ENCODE measurements around the gene CD82.

The CD82 gene

GRCh38 chr11:44561964-44562734 lies 3.3 kb upstream of the CD82 start:
- no peak for DNase-seq (ENCODE audit: low read depth)

GRCh38 chr11:44562845-44563460 lies 2.5 kb upstream of the CD82 start:
- no peak for DNase-seq (ENCODE audit: low read depth)

GRCh38 chr11:44563711-44564110 lies 1.8 kb upstream of the CD82 start:
- DNase-seq (ENCODE audit: low read depth), result no peak

DNA sequence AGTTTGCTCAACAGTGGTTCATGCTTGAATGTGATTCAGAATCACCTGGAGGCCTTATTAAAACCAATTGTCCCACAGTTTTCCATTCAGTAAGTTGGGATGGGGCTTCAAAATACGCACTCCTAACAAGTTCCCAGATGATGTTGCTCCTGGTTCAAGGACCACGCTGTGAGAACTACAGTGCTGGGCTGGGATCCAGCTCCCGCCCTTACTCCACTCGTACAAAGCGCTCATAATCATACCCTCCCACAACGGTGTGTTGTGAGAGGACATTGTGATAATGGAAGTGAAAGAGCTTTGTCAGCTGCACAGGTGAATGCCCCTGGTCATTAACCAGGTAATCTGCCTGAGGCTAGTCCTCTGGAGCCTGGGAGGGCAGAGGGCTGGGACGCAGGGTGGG lies 1.3 kb upstream of the CD82 start:
- no peak for DNase-seq (ENCODE audit: low read depth)

- no peak for DNase-seq (ENCODE audit: low read depth)
Measured at GRCh38 chr11:44564670-44565210, 723 bp upstream of the CD82 start.

- DNase-seq (ENCODE audit: low read depth), result no peak
Measured at GRCh38 chr11:44565953-44566949, 788 bp downstream of the CD82 start.

DNA sequence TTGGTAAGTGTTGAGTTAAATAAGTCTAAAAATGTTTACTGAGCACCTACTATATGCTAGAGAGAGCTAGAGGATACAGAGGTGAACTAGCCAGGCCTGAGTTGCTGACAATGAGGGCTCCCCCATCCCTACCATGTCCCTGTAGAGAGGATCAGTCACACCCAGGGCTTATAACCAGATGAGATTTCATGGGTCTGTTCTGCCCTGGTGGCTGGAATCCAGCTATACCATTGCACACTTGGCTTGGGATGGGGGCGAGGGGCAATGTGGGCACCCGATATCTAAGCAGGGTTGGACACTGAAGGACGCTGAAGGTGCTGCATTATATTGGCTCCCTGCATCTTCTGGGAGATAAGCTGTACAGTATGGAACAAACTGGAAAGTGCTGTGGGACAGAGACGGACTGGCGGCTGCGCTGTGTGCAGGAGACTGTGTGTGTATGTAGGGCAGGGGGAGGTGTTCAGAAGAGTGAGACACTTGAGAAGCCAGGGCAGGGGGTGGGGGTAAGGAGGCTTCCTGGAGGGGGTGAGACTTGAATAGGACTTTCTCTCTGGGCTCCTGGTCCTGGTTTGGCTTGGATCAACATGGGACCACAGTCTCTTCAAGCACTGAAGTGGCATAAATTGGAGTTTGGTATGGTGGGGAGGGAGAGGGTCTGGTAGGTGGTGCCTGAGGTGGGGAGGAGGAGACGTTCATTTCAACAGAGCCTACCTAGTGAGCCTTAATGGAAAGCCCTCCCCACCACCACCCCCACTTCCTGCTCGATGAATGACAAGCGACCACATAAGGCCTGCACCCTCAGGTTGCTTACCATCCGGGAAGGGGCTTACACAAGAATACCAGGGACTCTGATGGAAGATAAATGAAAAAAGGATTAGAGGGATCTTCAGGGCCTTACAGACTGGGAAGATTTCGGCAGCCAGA lies 1.8 kb downstream of the CD82 start:
- DNase-seq (ENCODE audit: low read depth), result no peak

DNA sequence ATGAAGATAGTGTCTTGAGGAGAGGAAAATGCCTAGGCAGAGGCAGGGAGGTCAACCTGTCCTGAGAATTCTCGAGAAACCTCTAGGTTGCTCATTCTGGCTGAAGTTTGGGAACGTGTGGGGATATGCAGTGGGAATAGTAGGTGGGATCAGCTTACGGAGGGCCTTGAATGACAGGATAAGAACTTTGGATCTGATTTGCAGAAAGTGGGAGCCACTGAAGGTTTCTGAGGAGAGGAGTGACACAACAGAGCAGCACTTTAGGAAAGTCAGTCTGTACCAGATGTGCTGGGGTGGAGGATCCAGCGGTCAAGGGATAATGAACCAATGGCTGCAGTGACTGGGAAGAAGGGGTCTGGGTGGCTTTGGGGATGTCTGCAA lies 2.4 kb downstream of the CD82 start:
- no peak for DNase-seq (ENCODE audit: low read depth)

GRCh38 chr11:44568331-44568657 lies 2.8 kb downstream of the CD82 start:
- no peak for DNase-seq (ENCODE audit: low read depth)

DNA sequence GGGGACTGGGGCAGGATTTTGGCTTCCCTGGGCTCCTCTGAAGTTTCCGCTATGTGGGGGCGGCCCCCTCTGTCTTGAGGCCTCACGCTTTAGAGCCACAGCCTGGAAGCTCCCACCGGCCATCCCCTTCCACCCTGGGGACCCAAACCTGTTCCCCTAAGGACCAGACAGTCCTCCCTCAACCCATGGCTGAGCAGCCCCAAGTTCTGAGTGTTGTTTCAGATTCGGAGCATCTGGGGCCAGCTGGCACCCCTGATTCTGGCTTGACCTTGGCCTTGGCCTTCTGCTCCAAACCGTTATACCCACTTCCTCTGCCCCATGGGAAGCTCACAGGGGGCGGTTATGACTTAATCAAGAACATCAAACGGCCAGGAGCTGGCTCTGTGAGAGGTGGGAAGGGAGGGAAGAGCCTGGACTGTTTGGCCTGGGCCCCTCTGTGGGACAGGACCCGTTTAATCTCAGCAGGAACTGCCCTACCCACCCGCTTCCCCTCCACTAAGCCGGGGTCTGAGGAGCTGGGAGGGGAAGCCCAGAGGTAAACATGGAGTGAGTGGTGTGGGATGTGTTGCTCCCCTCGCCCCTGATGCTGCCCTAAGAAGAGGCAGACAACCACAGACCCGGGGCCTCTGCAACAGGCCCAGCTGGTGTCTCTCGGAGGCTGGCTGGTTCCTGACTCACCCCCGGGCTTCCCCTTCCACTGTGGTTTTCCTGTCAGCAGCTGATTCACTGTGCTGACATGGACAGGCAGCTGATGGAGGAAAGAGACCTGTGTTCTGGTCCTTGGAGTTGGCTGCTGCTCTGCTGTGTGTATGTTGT lies 3.4 kb downstream of the CD82 start:
- peak; percentile 88 for DNase-seq (ENCODE audit: low read depth)

DNA sequence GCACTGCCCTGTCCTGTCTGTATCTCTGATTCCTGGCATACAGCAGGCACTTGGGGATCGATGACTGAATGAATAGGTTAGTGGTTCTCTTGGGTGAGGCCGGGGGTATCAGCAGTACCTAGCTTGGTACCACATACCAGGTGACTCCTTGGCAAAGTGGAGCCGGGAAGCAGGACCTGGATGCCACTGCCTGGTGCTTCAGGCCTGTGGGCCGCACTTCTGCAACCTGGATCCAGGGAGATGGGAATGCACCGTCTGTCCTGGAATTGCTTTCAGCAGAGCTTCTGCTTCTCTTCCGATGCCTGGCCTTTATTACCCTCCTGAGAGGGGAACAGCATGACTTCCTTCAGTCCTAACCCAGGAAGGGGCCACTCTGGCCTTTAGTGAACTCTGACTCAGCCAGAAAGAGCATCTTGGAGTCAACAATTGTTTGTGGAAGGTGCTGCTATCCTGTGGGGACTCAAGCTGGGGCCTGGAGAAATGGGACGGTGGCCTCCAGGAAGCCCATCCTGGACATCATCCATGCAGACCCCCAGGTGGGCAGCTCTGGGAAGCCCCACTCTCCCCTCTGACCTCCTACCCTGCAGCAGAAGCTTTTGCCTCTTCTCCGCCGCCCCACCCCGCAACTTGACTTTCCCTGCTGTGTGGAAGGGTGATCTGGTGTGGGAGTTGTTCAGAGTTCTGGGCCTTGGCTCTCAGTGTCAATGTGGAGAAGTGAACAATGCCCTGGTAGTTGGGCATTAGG lies 5.1 kb downstream of the CD82 start:
- DNase-seq (ENCODE audit: low read depth), result no peak

- no peak for DNase-seq (ENCODE audit: low read depth)
Measured at GRCh38 chr11:44571871-44572270, 6.4 kb downstream of the CD82 start.

- DNase-seq (ENCODE audit: low read depth), result no peak
Measured at GRCh38 chr11:44572436-44572835, 7.0 kb downstream of the CD82 start.

DNA sequence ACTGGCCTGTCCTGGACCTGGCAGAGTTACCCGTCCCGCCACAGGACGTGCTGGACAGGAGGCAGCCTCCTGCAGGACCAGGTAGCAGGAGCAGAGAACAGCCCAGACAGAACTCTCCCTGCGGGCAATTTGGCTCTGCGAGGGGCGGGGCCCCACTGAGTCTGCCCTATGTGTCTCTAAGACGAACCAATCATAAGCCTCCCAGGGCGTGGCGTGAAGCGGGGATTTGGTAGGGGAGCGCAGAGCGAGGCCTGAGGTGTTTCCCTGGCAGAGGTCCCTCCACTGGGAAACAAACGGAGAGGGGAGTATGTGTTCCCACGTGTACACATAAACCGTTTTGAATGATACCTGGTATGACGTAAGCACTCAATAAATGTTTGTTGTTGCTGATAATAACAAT lies 7.4 kb downstream of the CD82 start:
- DNase-seq (ENCODE audit: low read depth), result no peak

DNA sequence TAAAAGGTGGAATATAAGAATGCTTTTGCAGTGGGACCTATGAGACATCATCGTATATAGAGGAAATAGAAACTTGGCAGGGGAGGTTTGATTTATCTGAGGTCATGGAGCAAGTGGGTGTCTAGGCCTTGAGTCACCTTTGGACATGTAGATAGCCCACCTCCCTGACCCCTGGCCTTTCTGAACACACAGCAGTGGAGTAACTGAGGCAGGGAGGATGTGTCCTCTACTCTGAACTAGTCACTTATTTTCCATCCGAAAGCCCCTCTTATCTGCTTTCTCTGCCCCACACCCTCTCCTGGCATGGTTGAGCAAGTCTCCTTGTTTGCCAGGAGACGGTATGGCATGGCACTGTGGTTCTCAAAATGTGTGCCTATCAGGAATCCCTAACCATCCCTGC lies 7.9 kb downstream of the CD82 start:
- no peak for DNase-seq (ENCODE audit: low read depth)

DNA sequence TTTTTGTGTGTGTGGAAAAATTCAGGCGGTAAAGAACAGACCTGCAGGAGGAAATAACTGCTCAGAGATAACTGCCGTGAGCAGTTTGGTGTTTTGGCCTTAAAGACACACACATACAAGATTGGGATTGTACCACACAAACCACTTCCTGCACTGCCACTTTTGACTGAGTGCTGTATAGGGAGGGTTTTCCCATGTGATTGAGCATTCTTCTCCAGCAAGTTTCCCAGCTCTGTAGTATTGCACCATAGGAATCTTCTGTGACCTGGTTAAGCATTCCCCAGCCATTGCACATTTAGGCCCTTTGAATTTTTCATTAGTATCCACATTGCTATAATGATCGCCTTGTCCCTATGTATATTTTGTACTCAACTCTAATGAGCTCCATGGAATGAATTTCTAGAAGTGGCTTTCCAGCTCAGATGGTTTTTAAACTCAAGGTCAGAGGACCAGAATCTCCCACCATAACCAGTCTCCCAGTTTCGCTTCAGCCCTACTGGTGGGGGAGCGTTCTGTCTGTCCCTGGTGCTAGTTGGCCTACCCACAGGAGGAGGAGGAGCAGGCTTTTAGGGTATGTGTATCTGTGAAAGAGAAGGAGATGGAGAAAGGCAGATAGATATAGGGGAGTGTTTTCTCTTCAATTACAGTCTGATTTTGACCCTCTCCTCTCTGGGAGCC lies 9.3 kb downstream of the CD82 start:
- no peak for DNase-seq (ENCODE audit: low read depth)

GRCh38 chr11:44575288-44575672 lies 9.8 kb downstream of the CD82 start:
- DNase-seq (ENCODE audit: low read depth), result no peak

GRCh38 chr11:44575962-44576361 lies 10.5 kb downstream of the CD82 start:
- no peak for DNase-seq (ENCODE audit: low read depth)

- no peak for DNase-seq (ENCODE audit: low read depth)
Measured at GRCh38 chr11:44576656-44577055, 11.2 kb downstream of the CD82 start.
